ENCODE measurements around the gene SNX24.
"Not testable (repeated sequence)": the region's sequence is repeated elsewhere in the genome, so short reads cannot be mapped to it uniquely, and the experiment has no call there.

Gene SNX24

GRCh38 chr5:122963305-122963704 lies 117.9 kb downstream of the SNX24 start:
- DNase-seq (ENCODE audit: low read depth, low spot score): no peak

DNA sequence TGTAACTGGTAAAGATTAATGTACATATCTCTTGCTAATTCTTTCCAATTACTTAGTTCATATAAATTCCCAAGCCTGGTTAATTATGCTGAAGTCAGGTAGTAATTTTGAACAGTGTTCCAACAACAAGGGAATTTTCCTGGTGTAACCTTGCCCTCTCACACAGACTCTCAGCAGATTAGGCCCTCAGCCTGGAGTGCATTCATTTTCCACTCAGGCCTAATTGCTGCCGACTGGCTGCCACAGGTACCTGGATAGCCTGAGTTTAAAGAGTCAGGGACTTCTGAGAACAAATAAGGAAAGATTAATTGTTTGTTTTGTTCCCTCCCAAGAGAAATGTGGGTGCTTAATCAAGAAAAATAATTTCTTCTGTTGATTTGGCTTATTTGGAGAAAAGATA lies 119.7 kb downstream of the SNX24 start:
- DNase-seq (ENCODE audit: low read depth, low spot score): no peak

DNA sequence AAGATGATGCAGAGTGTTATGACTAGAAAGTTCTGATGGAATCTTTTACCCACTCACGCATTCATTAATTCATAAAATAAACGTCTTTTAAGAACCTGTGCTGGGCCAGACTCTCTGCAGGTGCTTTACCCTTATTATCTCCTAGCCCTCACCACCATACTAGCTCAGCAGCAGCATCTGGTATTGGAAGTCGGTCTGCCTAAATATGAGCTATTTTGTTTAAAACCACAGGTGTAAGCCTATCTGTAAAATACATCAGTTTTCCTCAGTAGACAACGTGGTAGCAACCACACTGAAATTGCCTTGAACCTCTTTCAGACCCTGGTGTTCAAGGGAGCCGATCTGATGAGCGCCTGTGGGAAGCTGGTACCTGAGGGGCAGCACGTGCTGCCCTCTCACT lies 121.7 kb downstream of the SNX24 start:
- no peak for DNase-seq (ENCODE audit: low read depth, low spot score)

DNA sequence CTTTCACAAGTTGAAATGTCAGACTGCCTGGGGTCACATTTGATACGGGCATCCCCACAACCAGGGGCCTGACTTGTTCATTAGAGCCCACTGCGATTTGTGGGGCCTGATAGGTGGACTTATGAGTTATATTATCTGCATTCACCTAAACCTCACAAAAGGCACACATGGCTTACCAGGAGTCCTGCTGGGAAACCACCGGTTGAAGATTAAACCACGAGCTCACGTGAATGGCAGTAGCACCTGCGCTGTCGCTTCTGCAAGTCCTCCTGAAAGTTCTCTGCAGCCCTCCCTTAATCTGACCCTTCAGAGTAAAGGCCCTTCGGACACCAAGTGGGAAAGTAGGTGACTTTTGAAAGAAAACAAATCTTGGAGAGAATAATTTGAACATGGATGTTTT lies 122.2 kb downstream of the SNX24 start:
- no peak for DNase-seq (ENCODE audit: low read depth, low spot score)

- DNase-seq (ENCODE audit: low read depth, low spot score): not testable (repeated sequence)
Observed at GRCh38 chr5:122968056-122968455, 122.6 kb downstream of the SNX24 start.

- no peak for DNase-seq (ENCODE audit: low read depth, low spot score)
Observed at GRCh38 chr5:122971333-122971732, 125.9 kb downstream of the SNX24 start.

DNA sequence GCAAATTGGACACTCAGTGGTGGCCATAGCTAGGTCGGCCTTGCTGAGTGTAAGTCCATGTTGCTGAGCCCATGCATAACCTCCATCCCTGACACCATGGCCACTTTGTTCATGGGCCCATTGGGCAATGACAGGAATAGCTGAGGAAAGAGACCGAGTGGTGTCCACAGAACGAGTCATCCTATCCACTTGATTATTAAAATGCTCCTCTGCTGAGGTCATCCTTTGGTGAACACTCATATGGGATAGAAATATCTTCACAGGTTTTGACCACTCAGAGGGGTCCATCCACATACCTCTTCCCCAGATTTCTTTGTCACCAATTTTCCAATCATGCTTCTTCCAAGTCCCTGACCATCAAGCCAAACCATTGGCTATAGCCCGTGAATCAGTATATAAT lies 127.5 kb downstream of the SNX24 start:
- DNase-seq (ENCODE audit: low read depth, low spot score): no peak

DNA sequence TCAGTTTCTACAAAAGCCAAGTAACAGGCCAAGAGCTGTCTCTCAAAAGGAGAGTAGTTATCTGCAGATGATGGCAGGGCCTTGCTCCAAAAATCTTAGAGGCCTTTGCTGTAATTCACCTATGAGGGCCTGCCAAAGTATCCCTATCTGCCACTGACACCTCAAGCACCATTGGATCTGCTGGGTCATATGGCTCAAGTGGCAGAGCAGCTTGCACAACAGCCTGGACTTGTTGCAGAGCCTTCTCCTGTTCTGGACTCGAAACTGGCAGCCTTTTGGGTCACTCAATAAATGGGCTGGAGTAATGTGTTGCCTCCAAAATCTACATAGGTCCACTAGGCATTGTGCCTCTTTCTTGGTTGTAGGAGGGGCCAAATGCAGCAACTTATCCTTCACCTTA lies 128.3 kb downstream of the SNX24 start:
- not testable (repeated sequence) for DNase-seq (ENCODE audit: low read depth, low spot score)

DNA sequence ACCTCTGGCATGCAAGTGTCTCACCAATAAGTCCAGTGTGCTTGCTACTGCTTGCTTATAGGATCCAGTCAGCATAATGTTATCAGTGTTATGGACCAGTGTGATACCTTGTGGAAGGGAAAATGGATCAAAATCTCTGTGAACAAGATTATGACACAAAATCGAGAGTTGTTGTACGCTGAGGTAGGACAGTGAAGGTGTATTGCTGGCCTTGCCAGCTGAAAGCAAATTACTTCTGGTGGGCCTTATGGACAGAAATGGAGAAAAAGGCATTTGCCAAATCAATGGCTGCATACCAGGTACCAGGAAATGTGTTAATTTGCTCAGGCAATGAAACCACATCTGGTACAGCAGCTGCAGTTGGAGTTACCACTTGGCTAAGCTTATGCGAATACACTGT lies 128.8 kb downstream of the SNX24 start:
- not testable (repeated sequence) for DNase-seq (ENCODE audit: low read depth, low spot score)

- DNase-seq (ENCODE audit: low read depth, low spot score): no peak
Observed at GRCh38 chr5:122977319-122977718, 131.9 kb downstream of the SNX24 start.

DNA sequence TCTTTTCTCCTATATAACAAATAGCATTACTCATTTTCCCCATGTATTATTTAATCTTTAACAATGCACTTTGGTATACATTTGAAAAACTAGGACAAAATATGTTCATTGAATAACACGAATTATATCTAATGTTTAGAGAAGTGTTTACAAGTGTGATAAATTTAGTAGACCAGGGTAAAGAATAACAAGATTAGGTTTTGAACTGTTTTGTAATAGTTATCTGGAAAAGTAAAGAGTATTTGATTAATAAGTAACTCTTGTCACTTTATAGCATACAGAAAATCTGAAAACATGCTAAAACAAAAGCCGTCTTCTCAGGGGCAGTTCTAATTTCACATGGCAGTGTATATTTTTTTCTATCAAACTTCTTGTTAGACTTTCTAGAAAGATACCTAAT lies 132.7 kb downstream of the SNX24 start:
- DNase-seq (ENCODE audit: low read depth, low spot score): no peak

GRCh38 chr5:122978644-122979297 lies 133.4 kb downstream of the SNX24 start:
- no peak for DNase-seq (ENCODE audit: low read depth, low spot score)

GRCh38 chr5:122981846-122982245 lies 136.4 kb downstream of the SNX24 start:
- no peak for DNase-seq (ENCODE audit: low read depth, low spot score)

- DNase-seq (ENCODE audit: low read depth, low spot score): no peak
Observed at GRCh38 chr5:122982376-122982775, 137.0 kb downstream of the SNX24 start.

- no peak for DNase-seq (ENCODE audit: low read depth, low spot score)
Observed at GRCh38 chr5:122984425-122984824, 139.0 kb downstream of the SNX24 start.

GRCh38 chr5:122985006-122985700 lies 139.7 kb downstream of the SNX24 start:
- no peak for DNase-seq (ENCODE audit: low read depth, low spot score)

- DNase-seq (ENCODE audit: low read depth, low spot score): no peak
Observed at GRCh38 chr5:122985954-122986721, 140.7 kb downstream of the SNX24 start.

- DNase-seq (ENCODE audit: low read depth, low spot score): no peak
Observed at GRCh38 chr5:122996091-122996490, 150.7 kb downstream of the SNX24 start.

- no peak for DNase-seq (ENCODE audit: low read depth, low spot score)
Observed at GRCh38 chr5:122997294-122997693, 151.9 kb downstream of the SNX24 start.

DNA sequence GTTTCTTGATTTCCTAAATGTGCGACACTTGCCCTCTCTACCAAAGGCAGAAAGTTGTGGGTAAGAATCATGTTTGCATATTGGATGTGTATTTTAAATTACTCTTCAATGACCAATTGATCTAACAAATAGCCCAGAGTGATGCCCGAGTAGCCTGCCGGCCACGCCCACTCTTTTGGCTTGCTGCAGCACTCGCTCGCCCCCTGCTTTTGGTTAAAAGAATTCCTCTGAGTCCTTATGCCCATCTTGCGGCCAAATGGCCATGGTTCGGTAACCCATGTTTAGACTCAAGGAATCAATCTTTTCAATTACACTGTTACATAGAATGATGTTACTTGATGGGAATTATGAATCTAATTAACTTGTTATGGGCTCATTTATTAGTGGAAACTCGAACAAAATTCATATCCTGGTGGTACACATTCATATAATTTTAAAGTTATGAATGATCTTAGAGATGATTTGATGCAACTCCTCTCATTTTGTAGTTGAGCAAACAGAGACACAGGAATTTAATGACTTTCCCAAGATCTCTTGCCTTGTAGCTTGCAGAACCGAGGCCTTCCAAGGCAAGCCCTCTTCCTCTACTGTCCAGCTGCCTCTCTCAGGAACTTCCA lies 154.6 kb downstream of the SNX24 start:
- DNase-seq (ENCODE audit: low read depth, low spot score): peak; percentile 63

DNA sequence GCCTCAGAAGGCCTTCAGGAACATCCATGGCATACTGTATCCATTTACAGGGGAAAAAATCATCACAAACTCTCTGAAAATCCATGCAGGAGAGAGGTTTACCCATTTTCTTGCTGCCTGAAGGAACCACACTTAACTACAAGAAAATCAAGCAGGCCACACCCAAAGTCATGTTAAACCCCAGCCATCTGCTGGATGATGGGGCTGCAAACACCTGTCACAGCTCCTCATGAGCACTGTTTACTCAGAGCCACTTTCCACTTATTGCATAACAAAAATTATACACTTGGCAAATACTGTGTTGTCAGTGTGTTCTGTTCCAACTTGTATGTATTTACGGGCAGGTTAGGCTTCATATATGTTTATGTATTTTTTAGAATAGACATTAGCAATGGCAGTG lies 155.3 kb downstream of the SNX24 start:
- no peak for DNase-seq (ENCODE audit: low read depth, low spot score)

GRCh38 chr5:123001808-123002207 lies 156.4 kb downstream of the SNX24 start:
- no peak for DNase-seq (ENCODE audit: low read depth, low spot score)

Data from ELF-1 (cell line).